ENCODE measurements around the gene TMEM88. TPM values are rescaled to one million over a fixed set of nuclear protein-coding genes. Genes with fewer than 3 reads are reported as not detected.

TMEM88 gene
- total and polyA plus RNA-seq, 4 donors = 2.7 to 27.6 (median 13.5) TPM

DNA sequence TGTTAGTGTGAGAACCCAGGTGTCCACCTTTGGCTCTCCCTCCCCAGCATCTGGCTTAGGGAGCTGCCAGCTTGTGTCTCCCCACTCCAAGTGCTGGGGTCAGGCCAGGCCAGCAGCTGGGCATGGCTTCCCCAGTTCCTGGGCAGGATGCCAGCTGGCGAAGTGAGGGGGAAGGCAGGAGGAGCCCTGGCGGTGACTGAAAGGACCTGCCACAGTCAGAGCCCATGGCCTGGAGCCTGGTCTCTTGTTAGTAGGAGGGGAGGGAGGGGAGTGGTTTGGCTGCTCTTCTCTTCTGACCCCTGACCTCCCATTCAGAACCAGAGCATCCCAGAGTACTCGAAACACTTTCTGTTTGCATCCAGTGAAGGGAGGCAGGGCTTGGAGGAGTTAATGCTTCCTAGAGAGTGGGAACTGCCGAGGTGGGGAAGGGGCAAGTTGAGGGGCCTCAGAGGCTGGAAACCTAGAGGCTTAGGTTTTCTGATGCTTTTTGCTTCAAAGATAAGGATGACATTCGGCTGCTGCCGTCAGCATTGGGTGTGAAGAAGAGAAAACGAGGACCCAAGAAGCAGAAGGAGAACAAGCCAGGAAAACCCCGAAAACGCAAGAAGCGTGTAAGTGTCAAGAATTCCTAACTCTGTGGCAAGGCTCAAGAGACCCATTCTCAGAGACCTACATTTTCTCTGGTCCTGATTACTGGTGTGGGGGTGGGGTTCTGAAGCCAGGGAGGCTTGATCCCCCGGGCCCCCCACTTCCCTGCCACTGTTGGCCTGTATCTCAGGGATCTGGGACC lies 34.5 kb downstream of the TMEM88 start:
- Histone ChIP-seq H3K27me3 (ENCODE audit: control insufficient read depth, insufficient read depth, low read length) (no peaks in the 10 kb centered on the region), H3K4me1 (ENCODE audit: control insufficient read depth, insufficient read depth, low read length) (peaks cover 54% of the 10 kb centered on the region), H3K9me3 (ENCODE audit: control insufficient read depth, insufficient read depth, low read length) (no peaks in the 10 kb centered on the region), H3K36me3 (ENCODE audit: control insufficient read depth, insufficient read depth, low read length) (peaks cover 44% of the 10 kb centered on the region), H3K27ac (ENCODE audit: low read depth, low read length) (peak overlapping the region; percentile 95), H3K4me3 (ENCODE audit: low read depth, low read length) (peak overlapping the region; percentile 24)
- WGBS (ENCODE audit: insufficient coverage) = 31% methylated on average over 10 of the region's 11 CpGs
- DNase-seq (ENCODE audit: low read depth in 4 of 6, low spot score in 6 of 6) = peak in 5 of 6 donors; percentile 84 to 98 (median 93)

DNA sequence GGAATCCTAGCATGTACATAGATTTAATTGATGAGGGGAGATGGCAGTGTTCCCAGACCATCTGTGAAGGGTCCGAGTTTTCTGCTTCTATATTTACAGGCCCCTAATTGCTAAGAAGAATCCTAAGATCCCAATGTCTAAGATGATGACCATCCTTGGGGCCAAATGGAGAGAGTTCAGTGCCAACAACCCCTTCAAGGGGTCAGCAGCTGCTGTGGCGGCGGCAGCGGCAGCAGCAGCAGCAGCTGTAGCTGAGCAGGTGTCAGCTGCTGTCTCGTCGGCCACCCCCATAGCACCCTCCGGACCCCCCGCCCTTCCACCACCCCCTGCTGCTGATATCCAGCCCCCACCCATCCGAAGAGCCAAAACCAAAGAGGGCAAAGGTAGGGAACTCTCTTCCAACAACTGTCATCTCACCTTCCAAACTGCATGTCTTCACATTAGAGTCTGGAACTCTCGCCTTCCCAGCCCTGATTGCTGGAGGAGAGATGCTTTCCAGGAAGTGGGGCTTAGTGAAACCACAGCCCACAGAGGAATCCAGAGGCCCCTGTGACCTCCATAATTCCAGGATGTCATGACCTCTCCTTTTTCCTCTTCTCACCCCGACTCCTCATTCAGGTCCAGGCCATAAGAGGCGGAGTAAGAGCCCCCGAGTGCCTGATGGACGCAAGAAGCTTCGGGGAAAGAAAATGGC lies 38.5 kb downstream of the TMEM88 start:
- H3K27me3 ChIP-seq (ENCODE audit: control insufficient read depth, insufficient read depth, low read length) = no peaks in the 10 kb centered on the region
- 49% methylated on average over 6 of the region's 15 CpGs for WGBS (ENCODE audit: insufficient coverage)
- H3K36me3 ChIP-seq (ENCODE audit: control insufficient read depth, insufficient read depth, low read length) = peaks cover 80% of the 10 kb centered on the region
- no peak overlapping the region for H3K4me3 ChIP-seq (ENCODE audit: low read depth, low read length)
- peak in 2 of 6 donors; percentile 35 to 51 for DNase-seq (ENCODE audit: low read depth in 4 of 6, low spot score in 6 of 6)
- H3K27ac ChIP-seq (ENCODE audit: low read depth, low read length) = no peak overlapping the region
- peaks cover 29% of the 10 kb centered on the region for H3K4me1 ChIP-seq (ENCODE audit: control insufficient read depth, insufficient read depth, low read length)
- H3K9me3 ChIP-seq (ENCODE audit: control insufficient read depth, insufficient read depth, low read length) = no peaks in the 10 kb centered on the region

DNA sequence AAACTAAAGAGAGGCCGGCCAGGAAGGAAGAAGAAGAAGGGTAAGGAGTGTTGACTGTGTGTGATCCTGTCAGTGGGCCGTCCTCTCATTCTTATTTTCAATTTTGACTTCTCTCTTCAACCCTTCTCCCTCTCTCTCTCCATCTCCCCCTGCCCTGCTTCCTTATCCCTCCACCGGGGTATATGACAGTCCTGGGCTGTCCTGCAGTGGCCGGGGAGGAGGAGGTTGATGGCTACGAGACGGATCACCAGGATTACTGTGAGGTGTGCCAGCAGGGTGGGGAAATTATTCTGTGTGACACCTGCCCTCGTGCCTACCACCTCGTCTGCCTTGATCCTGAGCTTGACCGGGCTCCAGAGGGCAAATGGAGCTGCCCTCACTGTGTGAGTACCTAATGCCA lies 39.4 kb downstream of the TMEM88 start:
- no peak for DNase-seq (ENCODE audit: low read depth in 4 of 6, low spot score in 6 of 6)
- no peak overlapping the region for H3K27ac ChIP-seq (ENCODE audit: low read depth, low read length)
- peaks cover 20% of the 10 kb centered on the region for H3K4me1 ChIP-seq (ENCODE audit: control insufficient read depth, insufficient read depth, low read length)
- 93% methylated on average over 3 of the region's 9 CpGs for WGBS (ENCODE audit: insufficient coverage)
- H3K4me3 ChIP-seq (ENCODE audit: low read depth, low read length) = no peak overlapping the region
- no peaks in the 10 kb centered on the region for H3K9me3 ChIP-seq (ENCODE audit: control insufficient read depth, insufficient read depth, low read length)
- no peaks in the 10 kb centered on the region for H3K27me3 ChIP-seq (ENCODE audit: control insufficient read depth, insufficient read depth, low read length)
- H3K36me3 ChIP-seq (ENCODE audit: control insufficient read depth, insufficient read depth, low read length) = peaks cover 89% of the 10 kb centered on the region

DNA sequence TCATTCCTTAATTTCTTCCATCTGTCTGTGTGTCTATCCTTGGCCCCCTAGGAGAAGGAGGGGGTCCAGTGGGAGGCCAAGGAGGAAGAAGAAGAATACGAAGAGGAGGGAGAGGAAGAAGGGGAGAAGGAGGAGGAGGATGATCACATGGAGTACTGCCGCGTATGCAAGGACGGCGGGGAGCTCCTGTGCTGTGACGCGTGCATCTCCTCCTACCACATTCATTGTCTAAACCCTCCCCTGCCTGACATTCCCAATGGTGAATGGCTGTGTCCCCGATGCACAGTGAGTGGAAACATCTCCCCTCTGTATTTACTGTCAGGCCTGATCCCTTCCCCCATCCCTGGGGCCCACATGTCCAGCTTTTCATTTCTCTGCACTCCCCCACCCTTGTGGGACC lies 40.0 kb downstream of the TMEM88 start:
- DNase-seq (ENCODE audit: low read depth in 4 of 6, low spot score in 6 of 6) = no peak
- no peaks in the 10 kb centered on the region for H3K27me3 ChIP-seq (ENCODE audit: control insufficient read depth, insufficient read depth, low read length)
- H3K4me1 ChIP-seq (ENCODE audit: control insufficient read depth, insufficient read depth, low read length) = peaks cover 14% of the 10 kb centered on the region
- WGBS (ENCODE audit: insufficient coverage) = 96% methylated on average over 4 of the region's 8 CpGs
- no peak overlapping the region for H3K4me3 ChIP-seq (ENCODE audit: low read depth, low read length)
- H3K9me3 ChIP-seq (ENCODE audit: control insufficient read depth, insufficient read depth, low read length) = no peaks in the 10 kb centered on the region
- peaks cover 92% of the 10 kb centered on the region for H3K36me3 ChIP-seq (ENCODE audit: control insufficient read depth, insufficient read depth, low read length)
- H3K27ac ChIP-seq (ENCODE audit: low read depth, low read length) = no peak overlapping the region

DNA sequence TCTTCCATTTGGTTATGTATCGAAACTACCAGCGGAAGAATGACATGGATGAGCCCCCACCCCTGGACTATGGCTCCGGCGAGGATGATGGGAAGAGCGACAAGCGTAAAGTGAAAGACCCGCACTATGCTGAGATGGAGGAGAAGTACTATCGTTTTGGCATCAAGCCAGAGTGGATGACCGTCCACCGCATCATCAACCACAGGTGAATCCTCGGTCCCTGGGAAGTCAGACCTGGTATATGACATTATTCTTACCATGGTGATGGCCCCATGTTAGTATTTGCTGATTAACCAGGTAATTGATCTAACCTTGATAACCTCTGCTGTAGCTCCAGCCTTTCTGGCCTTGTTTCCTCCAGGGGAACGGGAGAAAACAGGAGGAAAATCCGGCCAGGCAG lies 42.2 kb downstream of the TMEM88 start:
- WGBS (ENCODE audit: insufficient coverage) = 90% methylated on average over 13 of the region's 13 CpGs
- Histone ChIP-seq H3K4me1 (ENCODE audit: control insufficient read depth, insufficient read depth, low read length) (peaks cover 7% of the 10 kb centered on the region), H3K36me3 (ENCODE audit: control insufficient read depth, insufficient read depth, low read length) (peaks cover 93% of the 10 kb centered on the region), H3K4me3 (ENCODE audit: low read depth, low read length) (no peak overlapping the region), H3K27ac (ENCODE audit: low read depth, low read length) (no peak overlapping the region), H3K27me3 (ENCODE audit: control insufficient read depth, insufficient read depth, low read length) (no peaks in the 10 kb centered on the region), H3K9me3 (ENCODE audit: control insufficient read depth, insufficient read depth, low read length) (no peaks in the 10 kb centered on the region)
- no peak for DNase-seq (ENCODE audit: low read depth in 4 of 6, low spot score in 6 of 6)

DNA sequence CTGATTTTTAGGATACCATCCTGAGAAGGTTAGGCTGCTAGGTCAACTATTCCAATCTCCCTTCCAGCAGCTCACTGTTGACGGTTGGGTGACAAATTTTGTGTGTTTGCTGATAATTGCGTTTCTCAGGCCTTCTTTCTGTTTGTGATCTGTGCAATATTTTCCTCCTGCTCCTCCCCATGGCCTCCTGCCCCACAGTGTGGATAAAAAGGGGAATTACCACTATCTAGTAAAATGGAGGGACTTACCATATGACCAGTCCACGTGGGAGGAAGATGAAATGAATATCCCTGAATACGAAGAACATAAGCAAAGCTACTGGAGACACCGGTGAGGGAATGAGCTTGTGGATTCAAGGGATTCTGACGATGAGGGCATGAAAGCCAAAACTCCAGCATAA lies 42.9 kb downstream of the TMEM88 start:
- peak in 2 of 6 donors; percentile 39 to 48 for DNase-seq (ENCODE audit: low read depth in 4 of 6, low spot score in 6 of 6)
- Histone ChIP-seq H3K27me3 (ENCODE audit: control insufficient read depth, insufficient read depth, low read length) (no peaks in the 10 kb centered on the region), H3K27ac (ENCODE audit: low read depth, low read length) (no peak overlapping the region), H3K4me3 (ENCODE audit: low read depth, low read length) (no peak overlapping the region), H3K36me3 (ENCODE audit: control insufficient read depth, insufficient read depth, low read length) (peaks cover 94% of the 10 kb centered on the region), H3K4me1 (ENCODE audit: control insufficient read depth, insufficient read depth, low read length) (peaks cover 7% of the 10 kb centered on the region), H3K9me3 (ENCODE audit: control insufficient read depth, insufficient read depth, low read length) (no peaks in the 10 kb centered on the region)
- 83% methylated on average over 3 of the region's 6 CpGs for WGBS (ENCODE audit: insufficient coverage)

DNA sequence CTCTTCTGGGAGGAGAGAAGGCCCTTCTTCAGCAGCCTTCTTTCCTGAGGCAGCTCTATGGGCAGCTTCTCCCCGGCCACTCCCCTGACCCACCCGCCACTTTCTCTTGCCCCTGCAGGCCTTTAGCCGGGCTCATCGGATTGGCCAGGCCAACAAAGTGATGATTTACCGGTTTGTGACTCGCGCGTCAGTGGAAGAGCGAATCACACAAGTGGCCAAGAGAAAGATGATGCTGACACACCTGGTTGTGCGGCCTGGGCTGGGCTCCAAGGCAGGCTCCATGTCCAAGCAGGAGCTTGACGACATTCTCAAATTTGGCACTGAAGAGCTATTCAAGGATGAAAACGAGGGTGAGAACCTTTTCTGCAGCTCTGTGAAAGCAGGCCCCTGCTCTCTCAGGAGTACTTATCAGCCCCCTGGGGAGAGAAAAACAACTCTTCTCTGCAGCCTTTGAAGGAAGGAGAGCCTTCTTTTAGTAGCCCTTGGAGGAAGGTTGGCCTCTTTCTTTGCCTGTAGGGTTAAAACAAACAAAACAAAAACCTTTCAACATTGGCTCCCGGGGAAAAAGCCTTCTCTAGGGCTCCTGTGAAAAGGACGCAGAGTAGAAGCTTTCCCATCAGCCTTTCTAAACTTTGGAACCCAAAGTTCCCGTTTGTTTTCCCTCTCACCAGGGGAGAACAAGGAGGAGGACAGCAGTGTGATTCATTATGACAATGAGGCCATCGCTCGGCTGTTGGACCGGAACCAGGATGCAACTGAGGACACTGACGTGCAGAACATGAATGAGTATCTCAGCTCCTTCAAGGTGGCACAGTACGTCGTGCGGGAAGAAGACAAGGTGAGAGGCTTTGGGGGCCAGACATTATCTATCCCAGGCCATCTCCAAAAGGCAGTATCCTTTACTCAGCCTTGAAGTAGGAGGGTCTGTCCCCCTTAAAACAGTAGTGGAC lies 48.6 kb downstream of the TMEM88 start:
- Histone ChIP-seq H3K4me1 (ENCODE audit: control insufficient read depth, insufficient read depth, low read length) (peaks cover 5% of the 10 kb centered on the region), H3K9me3 (ENCODE audit: control insufficient read depth, insufficient read depth, low read length) (no peaks in the 10 kb centered on the region), H3K27ac (ENCODE audit: low read depth, low read length) (no peak overlapping the region), H3K4me3 (ENCODE audit: low read depth, low read length) (no peak overlapping the region), H3K36me3 (ENCODE audit: control insufficient read depth, insufficient read depth, low read length) (peaks cover 92% of the 10 kb centered on the region), H3K27me3 (ENCODE audit: control insufficient read depth, insufficient read depth, low read length) (no peaks in the 10 kb centered on the region)
- WGBS (ENCODE audit: insufficient coverage) = 38% methylated on average over 15 of the region's 22 CpGs
- DNase-seq (ENCODE audit: low read depth in 4 of 6, low spot score in 6 of 6) = peak in 2 of 6 donors; percentile 7 to 33

Data from spinal cord (tissue), 10 donors.